Heart left ventricle (tissue), 13 donors: ENCODE data around the gene APOBEC3H.

Experiments used
- POLR2A ChIP-seq, 2 donors: fragments of 450-650 bp; IDR thresholded peaks; one replicate each; pipeline ENCODE4 v1.6.1; 2017; ENCODE audit warnings: antibody characterized with exemption in 2 of 2, mild to moderate bottlenecking in 2 of 2, moderate library complexity in 2 of 2
- TF ChIP-seq, protein P1 (sequence below), 12 donors: fragments of 200-600 bp; sonication (generic) in 4 of 12; IDR thresholded peaks; one replicate each; pipeline versions ENCODE4 v1.5.0 to v1.8.0; 2018 to 2022; ENCODE audit warnings: antibody characterized with exemption in 12 of 12, mild to moderate bottlenecking in 5 of 12
- donor health status: ischemic (EF 13 %, LVEDD 7.1; RV severe dilation, severe dysfunction).
- donor health status: DM: no; HTN: yes; CAD: no.
- donor health status: DM: no; HTN: no; CAD: no.
- donor health status: ischemic (EF 25% LVEDD 6.9; RV normal size, moderate dysfunction).
- donor health status: ischemic (EF 25% LVEDD 5.7; RV mildly dilated, moderate dysfunction).
- donor health status: ischemic (EF 35%, LVEDD 5.7; RV mildly dilated, moderate dysfunction).
- donor health status: nonischemic (EF 11% LVEDD 7.7; RV severe dilation, severe dysfunction).
- donor health status: DM: yes; HTN: yes; CAD: no.
- donor health status: PGD.
- donor health status: ischemic (EF 29% LVEDD 5.4; RV normal size, mild dysfunction).
- donor health status: nonischemic (EF 23%, LVEDD 6.1; RV moderate dilation, normal function).

DNA sequence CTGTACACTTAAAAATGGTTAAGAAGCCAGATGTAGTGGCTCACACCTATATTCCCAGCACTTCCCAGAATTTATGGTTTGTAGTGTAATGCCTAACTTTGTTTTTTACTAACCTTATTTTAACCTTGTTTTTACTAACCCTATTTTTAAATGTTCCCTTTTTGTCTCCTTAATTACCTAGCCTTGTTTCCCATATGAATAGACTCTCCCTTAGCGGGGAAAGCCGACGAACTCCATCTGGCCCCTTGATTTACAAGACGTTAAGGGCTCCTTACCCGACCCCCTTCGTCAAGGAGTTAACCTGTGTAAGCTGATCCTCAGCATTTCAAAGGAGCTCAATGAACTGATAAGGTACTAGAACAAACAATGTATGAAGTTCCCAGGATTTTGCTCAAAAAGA is 17.1 kb downstream of the APOBEC3H start:
- TF ChIP-seq, protein P1, sequence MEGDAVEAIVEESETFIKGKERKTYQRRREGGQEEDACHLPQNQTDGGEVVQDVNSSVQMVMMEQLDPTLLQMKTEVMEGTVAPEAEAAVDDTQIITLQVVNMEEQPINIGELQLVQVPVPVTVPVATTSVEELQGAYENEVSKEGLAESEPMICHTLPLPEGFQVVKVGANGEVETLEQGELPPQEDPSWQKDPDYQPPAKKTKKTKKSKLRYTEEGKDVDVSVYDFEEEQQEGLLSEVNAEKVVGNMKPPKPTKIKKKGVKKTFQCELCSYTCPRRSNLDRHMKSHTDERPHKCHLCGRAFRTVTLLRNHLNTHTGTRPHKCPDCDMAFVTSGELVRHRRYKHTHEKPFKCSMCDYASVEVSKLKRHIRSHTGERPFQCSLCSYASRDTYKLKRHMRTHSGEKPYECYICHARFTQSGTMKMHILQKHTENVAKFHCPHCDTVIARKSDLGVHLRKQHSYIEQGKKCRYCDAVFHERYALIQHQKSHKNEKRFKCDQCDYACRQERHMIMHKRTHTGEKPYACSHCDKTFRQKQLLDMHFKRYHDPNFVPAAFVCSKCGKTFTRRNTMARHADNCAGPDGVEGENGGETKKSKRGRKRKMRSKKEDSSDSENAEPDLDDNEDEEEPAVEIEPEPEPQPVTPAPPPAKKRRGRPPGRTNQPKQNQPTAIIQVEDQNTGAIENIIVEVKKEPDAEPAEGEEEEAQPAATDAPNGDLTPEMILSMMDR (IDR thresholded peaks at IDR 0.05), result no peak
- no peak for TF ChIP-seq POLR2A (IDR thresholded peaks at IDR 0.05)
